ENCODE data around the gene BTBD16.

GRCh38 chr10:122224159-122224558 lies 46.9 kb upstream of the BTBD16 start:
- TF ChIP-seq POLR2A (IDR thresholded peaks at IDR 0.05): no peak
- TF ChIP-seq CTCF (IDR thresholded peaks at IDR 0.05): no peak
